ENCODE measurements around the gene DNAJC11. TPM values are rescaled to one million over a fixed set of nuclear protein-coding genes. Genes with fewer than 3 reads are reported as not detected.

DNAJC11 gene
- total and polyA plus RNA-seq, 2 experiments from 2014 or later = 35.3 to 39.5 TPM

- Histone ChIP-seq H4K20me1 (ENCODE audit: insufficient read depth, poor library complexity, severe bottlenecking) (peaks cover 13% of the 10 kb centered on the region), H3K4me1 (ENCODE audit: insufficient read depth) (peaks cover 13% of the 10 kb centered on the region), H3K79me2 (peaks cover 68% of the 10 kb centered on the region), H3K36me3 (replicated peaks; ENCODE audit: insufficient read depth, low read depth) (no peaks in the 10 kb centered on the region), H3K4me3 (no peak overlapping the region), H3K9me3 (ENCODE audit: low read depth) (no peaks in the 10 kb centered on the region), H3K4me2 (no peak overlapping the region), H2AFZ (no peak overlapping the region), H3K27ac (peak overlapping the region; percentile 36), H3K27me3 (no peaks in the 10 kb centered on the region), H3K9me2 (replicated peaks; ENCODE audit: insufficient read depth) (no peaks in the 10 kb centered on the region)
- 78% methylated on average over 14 of the region's 14 CpGs for WGBS (ENCODE audit: low lambda C conversion rate, missing lambda C conversion rate)
- DNase-seq (ENCODE audit: low spot score) = no peak
- TF ChIP-seq EZH2phosphoT487 (IDR thresholded peaks at IDR 0.05; ENCODE audit: low read depth, severe bottlenecking, unreplicated experiment) = no peak
- TF ChIP-seq EZH2 (IDR thresholded peaks at IDR 0.05; ENCODE audit: borderline replicate concordance) = no peak
- no peak for TF ChIP-seq CTCF (IDR thresholded peaks at IDR 0.05; ENCODE audit: poor library complexity)
Measured at GRCh38 chr1:6623269-6623965, 78.2 kb downstream of the DNAJC11 start.

- WGBS (ENCODE audit: low lambda C conversion rate, missing lambda C conversion rate) = 90% methylated on average over 10 of the region's 10 CpGs
- H3K79me2 ChIP-seq = peaks cover 68% of the 10 kb centered on the region
Measured at GRCh38 chr1:6622396-6623152, 79.0 kb downstream of the DNAJC11 start.

GRCh38 chr1:6621429-6622391 is 79.9 kb downstream of the DNAJC11 start:
- H4K20me1 ChIP-seq (ENCODE audit: insufficient read depth, poor library complexity, severe bottlenecking) = peaks cover 23% of the 10 kb centered on the region
- TF ChIP-seq EZH2phosphoT487 (IDR thresholded peaks at IDR 0.05; ENCODE audit: low read depth, severe bottlenecking, unreplicated experiment) (no peak), CTCF (IDR thresholded peaks at IDR 0.05; ENCODE audit: poor library complexity) (no peak), EZH2 (IDR thresholded peaks at IDR 0.05; ENCODE audit: borderline replicate concordance) (no peak)
- WGBS (ENCODE audit: low lambda C conversion rate, missing lambda C conversion rate) = 94% methylated on average over 41 of the region's 41 CpGs

More at GRCh38 chr1:6622396-6623152, 79.0 kb downstream of the DNAJC11 start:
- no peak for TF ChIP-seq CTCF (IDR thresholded peaks at IDR 0.05; ENCODE audit: poor library complexity)
- no peak for TF ChIP-seq EZH2 (IDR thresholded peaks at IDR 0.05; ENCODE audit: borderline replicate concordance)
- no peak for TF ChIP-seq EZH2phosphoT487 (IDR thresholded peaks at IDR 0.05; ENCODE audit: low read depth, severe bottlenecking, unreplicated experiment)
- Histone ChIP-seq H4K20me1 (ENCODE audit: insufficient read depth, poor library complexity, severe bottlenecking) (peaks cover 19% of the 10 kb centered on the region), H3K4me1 (ENCODE audit: insufficient read depth) (peaks cover 13% of the 10 kb centered on the region), H2AFZ (no peak overlapping the region), H3K4me3 (no peak overlapping the region), H3K27me3 (no peaks in the 10 kb centered on the region), H3K36me3 (replicated peaks; ENCODE audit: insufficient read depth, low read depth) (no peaks in the 10 kb centered on the region), H3K9me2 (replicated peaks; ENCODE audit: insufficient read depth) (no peaks in the 10 kb centered on the region), H3K4me2 (no peak overlapping the region), H3K27ac (no peak overlapping the region), H3K9me3 (ENCODE audit: low read depth) (no peaks in the 10 kb centered on the region)
- DNase-seq (ENCODE audit: low spot score) = no peak

More at GRCh38 chr1:6621429-6622391, 79.9 kb downstream of the DNAJC11 start:
- H3K9me2 ChIP-seq (replicated peaks; ENCODE audit: insufficient read depth) = no peaks in the 10 kb centered on the region
- no peak for DNase-seq (ENCODE audit: low spot score)
- H3K4me1 ChIP-seq (ENCODE audit: insufficient read depth) = peaks cover 13% of the 10 kb centered on the region
- no peaks in the 10 kb centered on the region for H3K36me3 ChIP-seq (replicated peaks; ENCODE audit: insufficient read depth, low read depth)
- H3K27me3 ChIP-seq = no peaks in the 10 kb centered on the region
- no peak overlapping the region for H3K4me3 ChIP-seq
- H3K4me2 ChIP-seq = no peak overlapping the region
- peaks cover 68% of the 10 kb centered on the region for H3K79me2 ChIP-seq
- H2AFZ ChIP-seq = no peak overlapping the region
- H3K9me3 ChIP-seq (ENCODE audit: low read depth) = no peaks in the 10 kb centered on the region
- H3K27ac ChIP-seq = no peak overlapping the region

Data from hepatocyte (in vitro differentiated cells).